Neural cell (in vitro differentiated cells): Measurements from ENCODE around the gene NEDD4L. TPM values are rescaled to one million over a fixed set of nuclear protein-coding genes. Genes with fewer than 3 reads are reported as not detected.

Experiments
- H2AFZ ChIP-seq: fragments of 200-600, 300-800 bp; sonication (generic), shearing (Covaris generic); 2 replicates; pipeline ENCODE4 v1.6.0; 2014; ENCODE audit warnings: low read depth, mild to moderate bottlenecking, antibody characterized with exemption, low read length, moderate library complexity
- H3F3A ChIP-seq: fragments of 200-600 bp; shearing (Covaris generic); 2 replicates; pipeline ENCODE4 v1.6.1; 2016; ENCODE audit warnings: mild to moderate bottlenecking, moderate library complexity, mixed read lengths, antibody characterized with exemption, low read length; ENCODE audit not compliant: insufficient read depth, poor library complexity, severe bottlenecking
- H3K27ac ChIP-seq: fragments of 200-600, 300-800 bp; sonication (generic), shearing (Covaris generic); 2 replicates; pipeline ENCODE4 v1.5.1; 2014; ENCODE audit warnings: mild to moderate bottlenecking, low read length, moderate library complexity
- H3K27me3 ChIP-seq: fragments of 300-800, 200-600 bp; sonication (generic), shearing (Covaris generic); 2 replicates; pipeline ENCODE4 v1.6.0; 2014; ENCODE audit warnings: mild to moderate bottlenecking, low read depth, low read length, moderate library complexity; ENCODE audit not compliant: insufficient read depth
- H3K36me3 ChIP-seq: fragments of 300-800, 200-600 bp; sonication (generic), shearing (Covaris generic); 2 replicates; pipeline ENCODE4 v1.5.1; 2014; ENCODE audit warnings: mild to moderate bottlenecking, antibody characterized with exemption, low read length, moderate library complexity; ENCODE audit not compliant: insufficient read depth
- H3K4me2 ChIP-seq: fragments of 300-800, 200-600 bp; sonication (generic), shearing (Covaris generic); 2 replicates; pipeline ENCODE4 v1.6.0; 2014; ENCODE audit warnings: mild to moderate bottlenecking, low read length
- H3K4me3 ChIP-seq: fragments of 300-800, 200-600 bp; sonication (generic), shearing (Covaris generic); 2 replicates; pipeline ENCODE4 v1.5.1; 2014; ENCODE audit warnings: mild to moderate bottlenecking, low read length, moderate library complexity
- H3K79me2 ChIP-seq: fragments of 200-600 bp; shearing (Covaris generic); replicated peaks from 2 replicates; pipeline ENCODE4 v1.6.0; 2014; ENCODE audit warnings: mild to moderate bottlenecking, low read length, moderate library complexity; ENCODE audit not compliant: insufficient read depth
- H3K9ac ChIP-seq: fragments of 300-800, 200-600 bp; sonication (generic), shearing (Covaris generic); 2 replicates; pipeline ENCODE4 v1.6.1; 2016; ENCODE audit warnings: mild to moderate bottlenecking, low read length, mixed read lengths
- H3K9me2 ChIP-seq: fragments of 200-600 bp; shearing (Covaris generic); 2 replicates; pipeline ENCODE4 v1.6.1; 2016; ENCODE audit warnings: mild to moderate bottlenecking, low read length, mixed read lengths; ENCODE audit not compliant: insufficient read depth
- H3K9me3 ChIP-seq: fragments of 200-600, 300-800 bp; sonication (generic), shearing (Covaris generic); 2 replicates; pipeline ENCODE4 v1.6.1; 2016; ENCODE audit warnings: mild to moderate bottlenecking, mixed run types, low read length, moderate library complexity, mixed read lengths
- H4K20me1 ChIP-seq: fragments of 200-600 bp; shearing (Covaris generic); 2 replicates; pipeline ENCODE4 v1.6.1; 2016; ENCODE audit warnings: mild to moderate bottlenecking, mixed run types; ENCODE audit not compliant: insufficient read depth
- CTCF ChIP-seq: fragments of 450-650 bp; IDR thresholded peaks from 2 replicates; pipeline ENCODE4 v1.5.1; 2014; ENCODE audit warnings: antibody characterized with exemption, mild to moderate bottlenecking, moderate library complexity; ENCODE audit not compliant: poor library complexity, severe bottlenecking
- EP300 ChIP-seq: fragments of 450-650 bp; conservative IDR thresholded peaks from 2 replicates; pipeline ENCODE4 v1.6.1; 2014; ENCODE audit warnings: antibody characterized with exemption, mild to moderate bottlenecking, moderate library complexity; ENCODE audit not compliant: poor library complexity, severe bottlenecking
- EZH2 ChIP-seq: fragments of 200-600, 300-800 bp; shearing (Covaris generic), sonication (generic); IDR thresholded peaks from 2 replicates; pipeline ENCODE4 v1.6.1; 2014; ENCODE audit warnings: antibody characterized with exemption, low read length, borderline replicate concordance, mild to moderate bottlenecking; ENCODE audit not compliant: insufficient read depth, poor library complexity, severe bottlenecking
- MXI1 ChIP-seq: fragments of 450-650 bp; conservative IDR thresholded peaks from 2 replicates; pipeline ENCODE4 v1.6.1; 2014; ENCODE audit warnings: antibody characterized with exemption, mild to moderate bottlenecking; ENCODE audit not compliant: poor library complexity, severe bottlenecking
- POLR2AphosphoS5 ChIP-seq: IDR thresholded peaks from 2 replicates; pipeline ENCODE4 v1.6.1; 2012
- RAD21 ChIP-seq: fragments of 450-650 bp; conservative IDR thresholded peaks from 2 replicates; pipeline ENCODE4 v1.6.1; 2014; ENCODE audit warnings: antibody characterized with exemption, mild to moderate bottlenecking, moderate library complexity
- REST ChIP-seq: IDR thresholded peaks from 2 replicates; pipeline ENCODE4 v1.6.1; 2012; ENCODE audit warnings: borderline replicate concordance
- SMC3 ChIP-seq: fragments of 450-650 bp; conservative IDR thresholded peaks from 2 replicates; pipeline ENCODE4 v1.6.1; 2014; ENCODE audit warnings: antibody characterized with exemption, mild to moderate bottlenecking, moderate library complexity; ENCODE audit not compliant: poor library complexity
- TAF1 ChIP-seq: IDR thresholded peaks from 2 replicates; pipeline ENCODE4 v1.6.1; 2012; ENCODE audit warnings: low read depth
- polyA plus RNA-seq: library from polyadenylated mRNA; depleted of rRNA; stranded (reverse); fragments of >200 nt; gene quantifications from 2 replicates; pipeline ENCODE4 v1.2.3, GENCODE V29; 2014

Gene NEDD4L
- polyA plus RNA-seq, 1 donor from 2014 or later, result 97.9 TPM

- TF ChIP-seq EP300 (no peak), EZH2 (no peak)
- Histone ChIP-seq H3K9ac (no peak overlapping the region), H3K9me3 (no peaks in the 10 kb centered on the region), H3K27me3 (no peaks in the 10 kb centered on the region), H3K79me2 (no peaks in the 10 kb centered on the region), H4K20me1 (no peaks in the 10 kb centered on the region), H3K36me3 (no peaks in the 10 kb centered on the region), H3K27ac (no peak overlapping the region), H2AFZ (no peak overlapping the region), H3F3A (no peaks in the 10 kb centered on the region), H3K9me2 (no peaks in the 10 kb centered on the region), H3K4me3 (no peak overlapping the region), H3K4me2 (no peak overlapping the region)
Measured at GRCh38 chr18:58411323-58411722, 367.3 kb downstream of the NEDD4L start.

GRCh38 chr18:58412844-58413666 lies 369.0 kb downstream of the NEDD4L start:
- H3K4me2 ChIP-seq, result no peak overlapping the region
- no peaks in the 10 kb centered on the region for H3K27me3 ChIP-seq
- no peaks in the 10 kb centered on the region for H3K79me2 ChIP-seq
- no peak overlapping the region for H3K4me3 ChIP-seq
- TF ChIP-seq MXI1, result no peak
- no peak for TF ChIP-seq POLR2AphosphoS5
- no peak for TF ChIP-seq EP300
- no peak for TF ChIP-seq RAD21
- no peak overlapping the region for H2AFZ ChIP-seq
- no peaks in the 10 kb centered on the region for H3K9me3 ChIP-seq
- no peaks in the 10 kb centered on the region for H4K20me1 ChIP-seq
- no peaks in the 10 kb centered on the region for H3K36me3 ChIP-seq
- no peak overlapping the region for H3K9ac ChIP-seq
- no peaks in the 10 kb centered on the region for H3K9me2 ChIP-seq
- no peak overlapping the region for H3K27ac ChIP-seq
- H3F3A ChIP-seq, result no peaks in the 10 kb centered on the region

- no peak overlapping the region for H3K4me2 ChIP-seq
- no peaks in the 10 kb centered on the region for H4K20me1 ChIP-seq
- no peaks in the 10 kb centered on the region for H3K36me3 ChIP-seq
- no peak overlapping the region for H3K4me3 ChIP-seq
- H3K27me3 ChIP-seq, result no peaks in the 10 kb centered on the region
- no peak overlapping the region for H3K27ac ChIP-seq
- no peaks in the 10 kb centered on the region for H3K9me2 ChIP-seq
- no peaks in the 10 kb centered on the region for H3K9me3 ChIP-seq
- H2AFZ ChIP-seq, result no peak overlapping the region
- no peaks in the 10 kb centered on the region for H3F3A ChIP-seq
- TF ChIP-seq RAD21 (no peak), REST (no peak), EP300 (no peak), CTCF (no peak), TAF1 (no peak), MXI1 (no peak), POLR2AphosphoS5 (no peak), EZH2 (no peak), SMC3 (no peak)
- no peaks in the 10 kb centered on the region for H3K79me2 ChIP-seq
- no peak overlapping the region for H3K9ac ChIP-seq
Measured at GRCh38 chr18:58413667-58414628, 369.9 kb downstream of the NEDD4L start.
